K562 (cell line): Measurements from ENCODE around the gene OLFML2B. TPM values are rescaled to one million over a fixed set of nuclear protein-coding genes. Genes with fewer than 3 reads are reported as not detected.

Source experiments
- ATAC-seq: fragments of 200-7000 bp; cut with Tn5 transposase; 3 replicates; pipeline ENCODE4 v1.9.1; 2020; ENCODE audit warnings: moderate library complexity
- Bru-seq: library from RNA; stranded (reverse); fragments of 400-500 nt; gene quantifications from one replicate; lab custom pipeline; 2021; lab: Mats Ljungman, UMichigan
- BruChase-seq, 2 experiments: library from RNA; stranded (reverse); fragments of 400-500 nt; gene quantifications; one replicate each; lab custom pipeline; 2021; lab: Mats Ljungman, UMichigan
- BruUV-seq: library from RNA; stranded (reverse); fragments of 400-500 nt; replicated peaks from 2 replicates; lab custom pipeline; 2021; lab: Mats Ljungman, UMichigan
- CTCF ChIA-PET: fragments of 300-600 bp; formaldehyde crosslinking; extraction: SDS; loops from one replicate; lab custom pipeline; 2021; ENCODE audit warnings: low intra/inter-chr PET ratio; lab: Yijun Ruan, JAX
- POLR2A ChIA-PET: fragments of 300-600, 350-650 bp; sonication (Branson Sonifier 250); formaldehyde crosslinking; extraction: SDS; loops from one replicate; lab custom pipeline; 2021; ENCODE audit warnings: antibody characterized with exemption, inconsistent platforms; lab: Yijun Ruan, JAX
- DNase-seq, 4 experiments: peaks; one replicate each; pipeline versions ENCODE4 v3.0.0 to v3.0.0-alpha.2; 2011 to 2018; ENCODE audit warnings: low spot score in 3 of 4, mixed read lengths in 3 of 4; ENCODE audit errors: extremely low read depth in 1 of 4
- FAIRE-seq: peaks from 2 replicates; lab custom pipeline; 2011; peaks lifted over from hg19 to GRCh38; lab: Jason Lieb, UNC
- H2AFZ ChIP-seq: 2 replicates; pipeline ENCODE4 v1.6.0; 2011; ENCODE audit warnings: low read depth, low read length, control low read depth, inconsistent platforms
- H3K27ac ChIP-seq: fragments of 200-600 bp; 3 replicates; pipeline ENCODE4 v1.8.0; 2011; ENCODE audit warnings: low read depth, mild to moderate bottlenecking, control low read depth, inconsistent platforms, low read length, moderate library complexity, mixed read lengths; ENCODE audit errors: extremely low read depth
- H3K27me3 ChIP-seq, 2 experiments: fragments of 300-600 bp in 1 of 2; 2 replicates in 1 of 2; 3 replicates in 1 of 2; pipeline versions ENCODE4 v1.6.0 to v1.8.0; 2011; ENCODE audit warnings: inconsistent platforms in 2 of 2, low read length in 2 of 2, mild to moderate bottlenecking in 1 of 2, mixed read lengths in 1 of 2, moderate library complexity in 1 of 2; ENCODE audit not compliant: control insufficient read depth in 2 of 2, insufficient read depth in 2 of 2
- H3K36me3 ChIP-seq: fragments of 300-600 bp; 3 replicates; pipeline ENCODE4 v1.8.0; 2011; ENCODE audit warnings: mild to moderate bottlenecking, low read length, inconsistent platforms; ENCODE audit not compliant: control insufficient read depth, insufficient read depth
- H3K4me1 ChIP-seq, 2 experiments: fragments of 200-600 bp in 1 of 2; replicated peaks in 1 of 2; 2 replicates in 1 of 2; 3 replicates in 1 of 2; pipeline versions ENCODE4 v1.5.1 to v1.8.0; 2011; ENCODE audit warnings: inconsistent platforms in 2 of 2, low read length in 2 of 2, mild to moderate bottlenecking in 1 of 2, mixed read lengths in 1 of 2, moderate library complexity in 1 of 2; ENCODE audit not compliant: control insufficient read depth in 2 of 2, insufficient read depth in 2 of 2
- H3K4me2 ChIP-seq: 2 replicates; pipeline ENCODE4 v1.6.1; 2011; ENCODE audit warnings: low read length, control low read depth, inconsistent platforms, mixed read lengths; ENCODE audit not compliant: insufficient read depth
- H3K4me3 ChIP-seq: fragments of 200-600 bp; sonication (generic), shearing (Covaris generic); 2 replicates; pipeline ENCODE4 v1.5.1; 2016; ENCODE audit warnings: control low read depth, inconsistent platforms
- H3K79me2 ChIP-seq: fragments of 200-600 bp; 3 replicates; pipeline ENCODE4 v1.8.0; 2011; ENCODE audit warnings: low read length, inconsistent platforms; ENCODE audit not compliant: control insufficient read depth, insufficient read depth
- H3K9ac ChIP-seq, 2 experiments: 2 replicates each; pipeline versions ENCODE4 v1.6.0 to v1.6.1; 2011; ENCODE audit warnings: low read depth in 2 of 2, low read length in 2 of 2, control low read depth in 1 of 2, inconsistent platforms in 1 of 2, mild to moderate bottlenecking in 1 of 2, mixed read lengths in 1 of 2; ENCODE audit not compliant: insufficient read depth in 1 of 2
- H3K9me1 ChIP-seq: one replicate; pipeline ENCODE4 v1.6.0; 2011; ENCODE audit warnings: inconsistent platforms, mild to moderate bottlenecking, low read length, moderate library complexity; ENCODE audit not compliant: control insufficient read depth, insufficient read depth
- H3K9me3 ChIP-seq: replicated peaks from 2 replicates; pipeline ENCODE4 v1.5.1; 2011; ENCODE audit warnings: low read depth, low read length, inconsistent platforms; ENCODE audit not compliant: control insufficient read depth, insufficient read depth
- H4K20me1 ChIP-seq: replicated peaks from 2 replicates; pipeline ENCODE4 v1.6.1; 2011; ENCODE audit warnings: low read length, inconsistent platforms, mixed read lengths; ENCODE audit not compliant: control insufficient read depth, insufficient read depth
- GABPB1 ChIP-seq: sonication (generic); formaldehyde crosslinking; IDR thresholded peaks from 2 replicates; pipeline ENCODE4 v1.8.0; 2022; ENCODE audit warnings: mild to moderate bottlenecking, missing genetic modification reagents
- GATAD2B ChIP-seq: fragments of 450-650 bp; IDR thresholded peaks from 2 replicates; pipeline ENCODE4 v1.6.1; 2017; ENCODE audit warnings: mild to moderate bottlenecking, borderline replicate concordance
- NRF1 ChIP-seq, 2 experiments: fragments of 450-650 bp; IDR thresholded peaks in 1 of 2; conservative IDR thresholded peaks in 1 of 2; 2 replicates each; pipeline ENCODE4 v1.6.1; 2014; ENCODE audit warnings: mild to moderate bottlenecking in 2 of 2
- PHTF2 ChIP-seq: fragments of 250-450 bp; sonication (Bioruptor Pico); IDR thresholded peaks from 2 replicates; pipeline ENCODE4 v1.5.0; 2021; ENCODE audit warnings: mild to moderate bottlenecking
- RAD21 ChIP-seq, 2 experiments: fragments of 250-450 bp in 1 of 2; fragments of 450-650 bp in 1 of 2; sonication (Bioruptor Pico) in 1 of 2; formaldehyde crosslinking in 1 of 2; IDR thresholded peaks in 1 of 2; conservative IDR thresholded peaks in 1 of 2; 2 replicates each; pipeline versions ENCODE4 v1.4.0 to v1.8.0; 2020 to 2022; ENCODE audit warnings: mild to moderate bottlenecking in 2 of 2, moderate library complexity in 1 of 2
- XRCC5 ChIP-seq: fragments of 200-400 bp; formaldehyde crosslinking; IDR thresholded peaks from 2 replicates; pipeline ENCODE4 v1.6.1; 2017; ENCODE audit warnings: low read depth, mild to moderate bottlenecking, low read length
- ZNF263 ChIP-seq: sonication (generic); formaldehyde crosslinking; IDR thresholded peaks from 2 replicates; pipeline ENCODE4 v1.8.0; 2022; ENCODE audit warnings: mild to moderate bottlenecking, missing genetic modification reagents, borderline replicate concordance
- ZNF41 ChIP-seq: fragments of 250-450 bp; sonication (Bioruptor Pico); conservative IDR thresholded peaks from 2 replicates; pipeline ENCODE4 v1.4.0; 2020; ENCODE audit warnings: mild to moderate bottlenecking
- ZNF76 ChIP-seq: fragments of 250-450 bp; sonication (Bioruptor Pico); IDR thresholded peaks from 2 replicates; pipeline ENCODE4 v1.4.0; 2020; ENCODE audit warnings: mild to moderate bottlenecking, moderate library complexity, borderline replicate concordance
- WGBS: fragments of 100-300 bp; shearing (Covaris generic); methylation state at CpG from one replicate; pipeline ENCODE4 v1.1.6; 2016; ENCODE audit warnings: low coverage, mixed read lengths; ENCODE audit not compliant: insufficient coverage; ENCODE audit errors: missing lambda C conversion rate; 5-methylcytosine and 5-hydroxymethylcytosine counted together
- in situ Hi-C: fragments of 300-500 bp; cut with MboI; formaldehyde crosslinking; loops from 4 replicates; pipeline ENCODE4 v1.15.0; 2018; ENCODE audit warnings: inconsistent platforms, mixed read lengths
- intact Hi-C: fragments of 100-400 bp; cut with micrococcal nuclease; formaldehyde crosslinking; loops from 2 replicates; pipeline ENCODE4 v1.14.2; 2022
- long read RNA-seq, 3 experiments: library from polyadenylated mRNA in 2 of 3; library from RNA in 1 of 3; unstranded in 2 of 3; stranded (forward) in 1 of 3; transcript quantifications; one replicate each; pipeline ENCODE4 v2.0.0, GENCODE V29; 2019 to 2022
- polyA minus RNA-seq, 3 experiments: library from RNA; depleted of rRNA, polyadenylated mRNA; stranded (reverse); fragments of >200 nt; gene quantifications; 2 replicates each; pipeline ENCODE4 v1.2.3, GENCODE V29; 2011
- polyA plus RNA-seq, 8 experiments: library from polyadenylated mRNA; depleted of rRNA in 4 of 8; stranded (reverse) in 5 of 8; unstranded in 3 of 8; fragments of >200 nt; fragmentation: Nextera tagmentation in 2 of 8; fragmentation: Illumina TruSeq in 1 of 8; extraction: Ambion mirVana in 2 of 8; extraction: Trizol in 1 of 8; gene quantifications; 2 replicates each; pipeline versions ENCODE4 v1.2.1 to v1.2.3, GENCODE V29; 2011 to 2014; ENCODE audit warnings: inconsistent platforms in 1 of 8, missing spikeins in 1 of 8
- total RNA-seq, 7 experiments: library from RNA; depleted of rRNA in 6 of 7; stranded (reverse); fragments of >200 nt in 6 of 7; fragmentation: Illumina TruSeq in 2 of 7; extraction: Trizol in 2 of 7; gene quantifications; 2 replicates each; pipeline versions ENCODE4 v1.2.1 to v1.2.3, GENCODE V29; 2011 to 2021; ENCODE audit warnings: low replicate concordance in 1 of 7
- TF ChIP-seq, protein P1 (sequence below), 3 experiments: IDR thresholded peaks in 2 of 3; conservative IDR thresholded peaks in 1 of 3; 2 replicates each; pipeline ENCODE4 v1.5.1; 2011 to 2012; ENCODE audit warnings: low read length in 3 of 3, mild to moderate bottlenecking in 3 of 3, control low read depth in 2 of 3, improper control_type of control experiment in 1 of 3, inconsistent platforms in 1 of 3, low read depth in 1 of 3, mixed read lengths in 1 of 3, moderate library complexity in 1 of 3; ENCODE audit not compliant: insufficient read depth in 2 of 3
- TF ChIP-seq, protein P2 (sequence below): fragments of 450-650 bp; IDR thresholded peaks from 2 replicates; pipeline ENCODE4 v1.7.0; 2016; ENCODE audit warnings: borderline replicate concordance

The OLFML2B gene
- total RNA-seq (2011; cell fraction: chromatin; rRNA removed; ENCODE audit: low replicate concordance): not detected in 2 replicates
- total RNA-seq (2011; cell fraction: nucleolus; rRNA removed): not detected in 2 replicates
- not detected in 2 replicates for total RNA-seq (2011; cell fraction: nucleoplasm; rRNA removed)
- not detected in 2 replicates for total RNA-seq (2014; rRNA removed)
- not detected in 2 replicates for total RNA-seq (2014; rRNA removed; fragmentation: Illumina TruSeq; extraction: Trizol)
- total RNA-seq (2015; rRNA removed; fragmentation: Illumina TruSeq; extraction: Trizol): not detected in 2 replicates
- total RNA-seq (2021): not detected in 2 replicates
- not detected in 2 replicates for polyA plus RNA-seq (2011; rRNA removed)
- polyA plus RNA-seq (2011; cell fraction: cytosol; rRNA removed): not detected in 2 replicates
- polyA plus RNA-seq (2011; cell fraction: nucleus; rRNA removed): not detected in 2 replicates
- polyA plus RNA-seq (2012): not detected in 2 replicates
- not detected in 2 replicates for polyA plus RNA-seq (2014; fragmentation: Illumina TruSeq; extraction: Trizol)
- polyA plus RNA-seq (2014; fragmentation: Nextera tagmentation; extraction: Ambion mirVana): not detected
- polyA plus RNA-seq (2014; rRNA removed): not detected in 2 replicates
- not detected in 2 replicates for polyA minus RNA-seq (2011; rRNA and poly(A)+ RNA removed)
- not detected in 2 replicates for polyA minus RNA-seq (2011; cell fraction: cytosol; rRNA and poly(A)+ RNA removed)
- not detected in 2 replicates for polyA minus RNA-seq (2011; cell fraction: nucleus; rRNA and poly(A)+ RNA removed)
- percentile 3 among the genes with signal in this experiment for Bru-seq, nascent RNA
- percentile 3 among the genes with signal in this experiment for BruChase-seq, experiment 1, labeled RNA remaining after a 2-hour chase
- BruChase-seq, experiment 2, labeled RNA remaining after a 6-hour chase: percentile 7 among the genes with signal in this experiment
- long read RNA-seq, experiment 1: 0 reads
- long read RNA-seq, experiment 2: 0 reads
- long read RNA-seq, experiment 3: 0 reads

DNA sequence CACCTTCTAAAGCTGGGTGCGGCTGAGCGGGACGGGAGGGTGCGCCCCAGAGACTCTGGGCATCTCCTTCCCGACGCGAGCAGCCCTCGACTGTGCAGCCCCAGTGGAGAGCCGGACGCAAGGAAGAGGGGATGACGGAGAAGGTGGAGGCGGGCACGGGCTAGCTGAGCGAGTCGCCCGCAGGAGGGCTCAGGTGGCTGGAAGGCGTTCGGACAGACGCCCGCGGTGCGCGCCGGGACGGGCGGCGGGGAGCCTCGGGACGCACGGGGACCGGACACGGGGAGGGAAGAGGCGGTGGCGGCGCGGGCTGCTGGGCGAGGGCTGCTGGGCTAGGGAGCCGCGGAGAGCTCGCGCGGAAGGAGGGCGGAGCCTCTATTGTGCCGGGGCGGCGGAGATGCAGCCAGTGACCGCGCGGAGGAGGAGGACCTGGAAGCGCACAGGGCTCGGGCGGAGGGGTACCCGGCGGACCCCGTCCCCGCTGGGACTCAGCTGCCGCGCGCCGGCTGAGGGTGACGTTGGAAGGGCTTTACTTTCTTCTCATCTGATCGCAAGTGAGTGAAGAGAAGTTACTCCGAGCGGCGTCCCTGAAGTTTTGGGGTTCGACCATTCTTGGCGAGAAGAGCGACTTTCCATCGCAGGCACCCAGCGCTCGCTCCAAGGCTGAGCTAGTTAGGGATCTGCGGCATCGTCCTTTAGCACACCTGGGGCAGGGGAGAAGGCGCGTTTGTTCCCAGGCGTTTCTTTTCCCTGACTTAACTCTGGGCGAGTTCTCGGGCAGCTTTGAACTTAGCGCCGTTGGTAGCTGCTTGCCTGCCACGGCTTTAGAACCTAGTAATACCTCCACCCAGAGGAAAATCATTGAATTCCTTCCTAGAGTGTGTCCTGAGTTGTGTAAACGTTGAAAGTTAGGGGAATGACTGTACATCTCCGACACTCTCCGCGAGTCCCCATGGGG lies at the start of gene OLFML2B:
Gene OLFML2B, minus strand, starts transcription at position 323 of the 955 bp plus-strand sequence. CDS start 439 bp downstream, outside the sequence.
- POLR2A ChIA-PET: interaction anchor here (0.6 to 1.4 kb wide), 7 partner anchors 10 to 183 kb away, joined by 3 to 6 read pairs (median 3); no protein-coding TSS in a partner anchor
- in situ Hi-C loops: loop anchor here (25.0 kb wide), 1 partner anchor 562 kb away; no protein-coding TSS in a partner anchor
- Histone ChIP-seq H3K4me1 (peaks cover 4 to 11% of the 10 kb centered on the region in 2 experiments; a peak in 4 of 5 replicates), H3K36me3 (no peaks in the 10 kb centered on the region), H3K9me3 (peaks cover 3% of the 10 kb centered on the region; the same call in 1 of the 2 replicates), H3K27me3 (peaks cover 49 to 63% of the 10 kb centered on the region in 2 experiments; a peak in 4 of 5 replicates), H3K27ac (no peak within 1 kb of the TSS; the same call in 2 of the 3 replicates), H3K79me2 (no peaks in the 10 kb centered on the region), H3K4me2 (peak within 1 kb of the TSS; percentile 87), H4K20me1 (no peaks in the 10 kb centered on the region; the same call in 1 of the 2 replicates), H3K9ac (peak within 1 kb of the TSS in 1 of 2 experiments; percentile 78; a peak in 2 of 4 replicates), H3K4me3 (peak within 1 kb of the TSS; percentile 40), H3K9me1 (no peaks in the 10 kb centered on the region), H2AFZ (peak within 1 kb of the TSS; percentile 80)
- peak; percentile 36 to 59 (median 52) for DNase-seq
- whole genome bisulfite sequencing: 9% methylated on average over 61 of the region's 85 CpGs
- FAIRE-seq: peak; percentile 52
- intact Hi-C loops: no loop called here
- CTCF ChIA-PET: interaction anchor here (0.9 kb wide), 1 partner anchor 159 kb away, joined by 4 read pairs; no protein-coding TSS in a partner anchor
- no TSS peak for BruUV-seq
- peak; percentile 90 for ATAC-seq
- TF ChIP-seq NRF1 (conservative IDR thresholded peaks at IDR 0.05 in 1 of 2, IDR thresholded peaks at IDR 0.05 in 1 of 2) (0 out of 4 replicates have a peak, but pooled peaks have one; percentile 8 to 10), RAD21 (CRISPR knock-in tag; conservative IDR thresholded peaks at IDR 0.05 in 1 of 2, IDR thresholded peaks at IDR 0.05 in 1 of 2) (peak; percentile 35 to 36; a peak in 3 of 4 replicates), PHTF2 (CRISPR knock-in tag) (no peak), ZNF76 (no peak), GATAD2B (no peak), ZNF263 (peak; percentile 65), XRCC5 (no peak), GABPB1 (CRISPR knock-in tag) (no peak), ZNF41 (CRISPR knock-in tag) (no peak)
- TF ChIP-seq, protein P1, sequence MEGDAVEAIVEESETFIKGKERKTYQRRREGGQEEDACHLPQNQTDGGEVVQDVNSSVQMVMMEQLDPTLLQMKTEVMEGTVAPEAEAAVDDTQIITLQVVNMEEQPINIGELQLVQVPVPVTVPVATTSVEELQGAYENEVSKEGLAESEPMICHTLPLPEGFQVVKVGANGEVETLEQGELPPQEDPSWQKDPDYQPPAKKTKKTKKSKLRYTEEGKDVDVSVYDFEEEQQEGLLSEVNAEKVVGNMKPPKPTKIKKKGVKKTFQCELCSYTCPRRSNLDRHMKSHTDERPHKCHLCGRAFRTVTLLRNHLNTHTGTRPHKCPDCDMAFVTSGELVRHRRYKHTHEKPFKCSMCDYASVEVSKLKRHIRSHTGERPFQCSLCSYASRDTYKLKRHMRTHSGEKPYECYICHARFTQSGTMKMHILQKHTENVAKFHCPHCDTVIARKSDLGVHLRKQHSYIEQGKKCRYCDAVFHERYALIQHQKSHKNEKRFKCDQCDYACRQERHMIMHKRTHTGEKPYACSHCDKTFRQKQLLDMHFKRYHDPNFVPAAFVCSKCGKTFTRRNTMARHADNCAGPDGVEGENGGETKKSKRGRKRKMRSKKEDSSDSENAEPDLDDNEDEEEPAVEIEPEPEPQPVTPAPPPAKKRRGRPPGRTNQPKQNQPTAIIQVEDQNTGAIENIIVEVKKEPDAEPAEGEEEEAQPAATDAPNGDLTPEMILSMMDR (IDR thresholded peaks at IDR 0.05 in 2 of 3, conservative IDR thresholded peaks at IDR 0.05 in 1 of 3; ENCODE audit: insufficient read depth in 2 of 3, low read depth in 1 of 3, low read length in 3 of 3): peak; percentile 11 to 41 (median 26); a peak in 2 of 6 replicates
- TF ChIP-seq, protein P2, sequence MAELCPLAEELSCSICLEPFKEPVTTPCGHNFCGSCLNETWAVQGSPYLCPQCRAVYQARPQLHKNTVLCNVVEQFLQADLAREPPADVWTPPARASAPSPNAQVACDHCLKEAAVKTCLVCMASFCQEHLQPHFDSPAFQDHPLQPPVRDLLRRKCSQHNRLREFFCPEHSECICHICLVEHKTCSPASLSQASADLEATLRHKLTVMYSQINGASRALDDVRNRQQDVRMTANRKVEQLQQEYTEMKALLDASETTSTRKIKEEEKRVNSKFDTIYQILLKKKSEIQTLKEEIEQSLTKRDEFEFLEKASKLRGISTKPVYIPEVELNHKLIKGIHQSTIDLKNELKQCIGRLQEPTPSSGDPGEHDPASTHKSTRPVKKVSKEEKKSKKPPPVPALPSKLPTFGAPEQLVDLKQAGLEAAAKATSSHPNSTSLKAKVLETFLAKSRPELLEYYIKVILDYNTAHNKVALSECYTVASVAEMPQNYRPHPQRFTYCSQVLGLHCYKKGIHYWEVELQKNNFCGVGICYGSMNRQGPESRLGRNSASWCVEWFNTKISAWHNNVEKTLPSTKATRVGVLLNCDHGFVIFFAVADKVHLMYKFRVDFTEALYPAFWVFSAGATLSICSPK: no peak
